KMS-11 (cell line): Measurements from ENCODE around the gene SPOCK3.
A peak's percentile ranks its signal among the peaks of the same experiment; 100 is the strongest.
"Not testable (repeated sequence)": the region's sequence is repeated elsewhere in the genome, so short reads cannot be mapped to it uniquely, and the experiment has no call there.

Source experiments
- H2AFZ ChIP-seq: fragments of 200-600 bp; sonication (generic); 2 replicates; pipeline ENCODE4 v1.6.1; 2016; ENCODE audit warnings: antibody characterized with exemption, mixed run types, low read depth
- H3K27ac ChIP-seq: fragments of 200-600 bp; sonication (generic); 2 replicates; pipeline ENCODE4 v1.6.1; 2016; ENCODE audit warnings: mild to moderate bottlenecking, mixed run types
- H3K27me3 ChIP-seq: fragments of 200-600 bp; sonication (generic); 2 replicates; pipeline ENCODE4 v1.6.1; 2017; ENCODE audit warnings: mild to moderate bottlenecking, low read depth, mixed run types, moderate library complexity; ENCODE audit not compliant: insufficient read depth
- H3K36me3 ChIP-seq: fragments of 200-600 bp; sonication (generic); 2 replicates; pipeline ENCODE4 v1.6.1; 2017; ENCODE audit warnings: mild to moderate bottlenecking, mixed run types; ENCODE audit not compliant: insufficient read depth
- H3K4me1 ChIP-seq: fragments of 200-600 bp; sonication (generic); 2 replicates; pipeline ENCODE4 v1.6.1; 2016; ENCODE audit warnings: mild to moderate bottlenecking, low read depth, mixed run types; ENCODE audit not compliant: poor library complexity, severe bottlenecking
- H3K4me2 ChIP-seq: fragments of 200-600 bp; sonication (generic); 2 replicates; pipeline ENCODE4 v1.7.0; 2016; ENCODE audit warnings: mild to moderate bottlenecking, mixed run types
- H3K4me3 ChIP-seq: fragments of 200-600 bp; sonication (generic); IDR thresholded peaks from 2 replicates; pipeline ENCODE4 v1.6.1; 2017; ENCODE audit warnings: low read depth, low read length, mixed read lengths; ENCODE audit not compliant: insufficient read depth
- H3K79me2 ChIP-seq: fragments of 200-600 bp; sonication (generic); 2 replicates; pipeline ENCODE4 v1.6.1; 2016; ENCODE audit warnings: low read depth, mixed run types; ENCODE audit not compliant: insufficient read depth
- H3K9ac ChIP-seq: fragments of 200-600 bp; sonication (generic); 2 replicates; pipeline ENCODE4 v1.6.1; 2016; ENCODE audit warnings: mild to moderate bottlenecking, mixed run types
- H4K20me1 ChIP-seq: fragments of 200-600 bp; sonication (generic); 2 replicates; pipeline ENCODE4 v1.6.1; 2016; ENCODE audit warnings: mild to moderate bottlenecking, mixed run types; ENCODE audit not compliant: insufficient read depth
- CTCF ChIP-seq: fragments of 200-600 bp; sonication (generic); conservative IDR thresholded peaks from 2 replicates; pipeline ENCODE4 v1.6.1; 2017; ENCODE audit warnings: low read depth, mild to moderate bottlenecking, antibody characterized with exemption, low read length, moderate library complexity, mixed read lengths

The SPOCK3 gene

GRCh38 chr4:166875821-166876220 is 358.5 kb downstream of the SPOCK3 start:
- Histone ChIP-seq H3K4me1 (no peaks in the 10 kb centered on the region), H3K4me2 (no peak overlapping the region), H4K20me1 (no peaks in the 10 kb centered on the region; the same call in 1 of the 2 replicates), H3K9ac (no peak overlapping the region), H3K27ac (no peak overlapping the region), H3K79me2 (no peaks in the 10 kb centered on the region), H2AFZ (no peak overlapping the region), H3K36me3 (no peaks in the 10 kb centered on the region), H3K4me3 (no peak overlapping the region), H3K27me3 (no peaks in the 10 kb centered on the region)
- TF ChIP-seq CTCF, result no peak

GRCh38 chr4:166862032-166862431 is 372.3 kb downstream of the SPOCK3 start:
- Histone ChIP-seq H3K4me1 (peaks cover 10% of the 10 kb centered on the region), H3K79me2 (no peaks in the 10 kb centered on the region), H3K9ac (no peak overlapping the region), H3K4me3 (no peak overlapping the region), H2AFZ (no peak overlapping the region), H4K20me1 (no peaks in the 10 kb centered on the region), H3K27ac (no peak overlapping the region), H3K36me3 (no peaks in the 10 kb centered on the region), H3K4me2 (no peak overlapping the region), H3K27me3 (no peaks in the 10 kb centered on the region)
- no peak for TF ChIP-seq CTCF

DNA sequence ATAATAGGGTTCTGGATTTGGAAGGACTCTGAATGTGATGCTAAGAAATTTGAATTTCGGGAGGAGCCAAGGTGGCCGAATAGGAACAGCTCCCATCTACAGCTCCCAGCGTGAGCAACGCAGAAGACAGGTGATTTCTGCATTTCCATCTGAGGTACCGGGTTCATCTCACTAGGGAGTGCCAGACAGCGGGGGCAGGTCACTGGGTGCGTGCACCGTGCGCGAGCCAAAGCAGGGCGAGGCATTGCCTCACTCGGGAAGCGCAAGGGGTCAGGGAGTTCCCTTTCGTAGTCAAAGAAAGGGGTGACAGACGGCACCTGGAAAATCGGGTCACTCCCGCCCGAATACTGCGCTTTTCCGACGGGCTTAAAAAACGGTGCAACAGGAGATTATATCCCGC is 383.9 kb downstream of the SPOCK3 start:
- H3K36me3 ChIP-seq, H3K79me2 ChIP-seq, H3K27me3 ChIP-seq, H3K4me2 ChIP-seq, H3K4me1 ChIP-seq, H4K20me1 ChIP-seq, H3K27ac ChIP-seq, H3K4me3 ChIP-seq: not testable (repeated sequence)
- H3K9ac ChIP-seq, result peak overlapping the region; percentile 25; the same call in 1 of the 2 replicates
- peak overlapping the region; percentile 35; the same call in 1 of the 2 replicates for H2AFZ ChIP-seq

DNA sequence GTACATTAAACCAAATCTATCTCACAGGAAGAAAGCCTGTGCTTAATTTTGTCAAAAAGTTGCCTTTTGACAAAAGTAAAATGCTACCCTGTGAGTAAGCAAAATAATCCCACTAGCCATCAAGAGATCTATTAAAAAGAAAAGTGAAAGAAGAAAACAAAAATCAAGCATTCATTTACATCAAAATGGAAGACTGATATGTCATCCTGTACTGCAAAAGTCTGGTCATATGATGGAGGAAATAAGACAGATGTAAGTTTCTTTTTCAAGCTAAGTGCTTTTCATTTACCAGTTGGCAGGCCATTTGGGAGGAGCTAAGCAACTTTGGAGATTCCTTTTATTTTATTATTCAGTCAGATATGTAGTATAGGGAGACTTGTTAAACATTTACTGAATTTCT is 387.4 kb downstream of the SPOCK3 start:
- Histone ChIP-seq H3K36me3 (no peaks in the 10 kb centered on the region), H4K20me1 (no peaks in the 10 kb centered on the region), H3K79me2 (no peaks in the 10 kb centered on the region), H3K9ac (no peak overlapping the region), H3K4me2 (0 out of 2 replicates have a peak overlapping the region, but pooled peaks have one; percentile 2), H2AFZ (peak overlapping the region; percentile 20; the same call in 1 of the 2 replicates), H3K4me1 (no peaks in the 10 kb centered on the region), H3K4me3 (no peak overlapping the region), H3K27me3 (no peaks in the 10 kb centered on the region), H3K27ac (no peak overlapping the region)
- TF ChIP-seq CTCF, result no peak

DNA sequence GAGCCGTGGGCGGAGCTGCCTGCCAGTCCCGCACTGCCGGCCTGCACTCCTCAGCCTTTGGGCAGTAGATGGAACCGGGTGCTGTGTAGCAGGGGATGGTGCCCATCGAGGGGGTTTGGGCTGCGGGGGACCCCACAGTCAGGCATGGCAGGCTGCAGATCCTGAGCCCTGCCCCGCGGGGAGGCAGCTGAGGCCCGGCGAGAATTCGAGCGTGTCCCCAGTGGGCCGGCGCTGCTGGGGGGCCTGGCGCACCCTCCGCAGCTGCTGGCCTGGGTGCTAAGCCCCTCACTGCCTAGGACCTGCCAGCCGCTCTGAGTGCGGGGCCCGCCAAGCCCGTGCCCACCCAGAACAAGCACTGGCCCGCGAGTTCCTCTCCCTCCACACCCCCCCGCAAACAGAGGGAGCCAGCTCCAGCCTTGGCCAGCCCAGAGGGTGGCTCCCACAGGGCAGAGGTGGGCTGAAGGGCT is 391.5 kb downstream of the SPOCK3 start:
- H3K27me3 ChIP-seq, result no peaks in the 10 kb centered on the region
- no peak overlapping the region for H3K9ac ChIP-seq
- no peaks in the 10 kb centered on the region for H4K20me1 ChIP-seq
- no peak for TF ChIP-seq CTCF
- H3K79me2 ChIP-seq, result no peaks in the 10 kb centered on the region
- no peaks in the 10 kb centered on the region for H3K36me3 ChIP-seq
- no peak overlapping the region for H3K27ac ChIP-seq
- H3K4me1 ChIP-seq, result no peaks in the 10 kb centered on the region
- H3K4me3 ChIP-seq, result no peak overlapping the region
- H2AFZ ChIP-seq, result no peak overlapping the region
- H3K4me2 ChIP-seq, result no peak overlapping the region
